ENCODE data around the gene KRT23.

Gene KRT23

GRCh38 chr17:40958086-40958953 is 20.9 kb upstream of the KRT23 start:
- no peak overlapping the region for H3K4me2 ChIP-seq (ENCODE audit: low read length)
- H3K27ac ChIP-seq (ENCODE audit: low read depth, low read length): no peak overlapping the region
- TF ChIP-seq CTCF (IDR thresholded peaks at IDR 0.05; ENCODE audit: low read depth, low read length, poor library complexity, severe bottlenecking) (no peak), EZH2phosphoT487 (IDR thresholded peaks at IDR 0.05; ENCODE audit: borderline replicate concordance, low read length) (no peak)
- H3K4me1 ChIP-seq (ENCODE audit: control insufficient read depth, low read length): no peaks in the 10 kb centered on the region
- H3K4me3 ChIP-seq (ENCODE audit: low read length): no peak overlapping the region
- no peaks in the 10 kb centered on the region for H3K79me2 ChIP-seq (ENCODE audit: control insufficient read depth, low read length)
- peaks cover 4% of the 10 kb centered on the region; the same call in 1 of the 2 replicates for H3K27me3 ChIP-seq (ENCODE audit: control insufficient read depth, low read length)
- no peaks in the 10 kb centered on the region for H3K9me3 ChIP-seq (ENCODE audit: control insufficient read depth, insufficient read depth, low read length)
- H3F3A ChIP-seq (ENCODE audit: control insufficient read depth, insufficient read depth): no peaks in the 10 kb centered on the region
- no peaks in the 10 kb centered on the region for H3K9me2 ChIP-seq (replicated peaks; ENCODE audit: control insufficient read depth, low read length)
- no peaks in the 10 kb centered on the region for H3K36me3 ChIP-seq (ENCODE audit: control insufficient read depth, low read length)
- no peaks in the 10 kb centered on the region for H4K20me1 ChIP-seq (ENCODE audit: control insufficient read depth, insufficient read depth, low read depth, low read length)

GRCh38 chr17:40956401-40957254 is 19.2 kb upstream of the KRT23 start:
- Histone ChIP-seq H3K9me2 (replicated peaks; ENCODE audit: control insufficient read depth, low read length) (no peaks in the 10 kb centered on the region), H3K4me3 (ENCODE audit: low read length) (no peak overlapping the region), H4K20me1 (ENCODE audit: control insufficient read depth, insufficient read depth, low read depth, low read length) (no peaks in the 10 kb centered on the region), H3K4me2 (ENCODE audit: low read length) (no peak overlapping the region), H3K36me3 (ENCODE audit: control insufficient read depth, low read length) (no peaks in the 10 kb centered on the region), H3K9me3 (ENCODE audit: control insufficient read depth, insufficient read depth, low read length) (no peaks in the 10 kb centered on the region), H3K4me1 (ENCODE audit: control insufficient read depth, low read length) (no peaks in the 10 kb centered on the region), H3K27me3 (ENCODE audit: control insufficient read depth, low read length) (peaks cover under 1% of the 10 kb centered on the region), H3K27ac (ENCODE audit: low read depth, low read length) (no peak overlapping the region), H3K79me2 (ENCODE audit: control insufficient read depth, low read length) (no peaks in the 10 kb centered on the region), H3F3A (ENCODE audit: control insufficient read depth, insufficient read depth) (no peaks in the 10 kb centered on the region)
- TF ChIP-seq CTCF (IDR thresholded peaks at IDR 0.05; ENCODE audit: low read depth, low read length, poor library complexity, severe bottlenecking): no peak
- no peak for TF ChIP-seq EZH2phosphoT487 (IDR thresholded peaks at IDR 0.05; ENCODE audit: borderline replicate concordance, low read length)

GRCh38 chr17:40953881-40954280 is 16.4 kb upstream of the KRT23 start:
- Histone ChIP-seq H3K27me3 (ENCODE audit: control insufficient read depth, low read length) (no peaks in the 10 kb centered on the region; the same call in none of the 2 replicates), H3K4me2 (ENCODE audit: low read length) (no peak overlapping the region), H3K4me1 (ENCODE audit: control insufficient read depth, low read length) (no peaks in the 10 kb centered on the region), H3K27ac (ENCODE audit: low read depth, low read length) (no peak overlapping the region), H4K20me1 (ENCODE audit: control insufficient read depth, insufficient read depth, low read depth, low read length) (no peaks in the 10 kb centered on the region), H3K9me2 (replicated peaks; ENCODE audit: control insufficient read depth, low read length) (no peaks in the 10 kb centered on the region), H3K4me3 (ENCODE audit: low read length) (no peak overlapping the region), H3K36me3 (ENCODE audit: control insufficient read depth, low read length) (no peaks in the 10 kb centered on the region), H3K79me2 (ENCODE audit: control insufficient read depth, low read length) (no peaks in the 10 kb centered on the region), H3K9me3 (ENCODE audit: control insufficient read depth, insufficient read depth, low read length) (no peaks in the 10 kb centered on the region), H3F3A (ENCODE audit: control insufficient read depth, insufficient read depth) (no peaks in the 10 kb centered on the region)
- no peak for TF ChIP-seq CTCF (IDR thresholded peaks at IDR 0.05; ENCODE audit: low read depth, low read length, poor library complexity, severe bottlenecking)
- TF ChIP-seq EZH2phosphoT487 (IDR thresholded peaks at IDR 0.05; ENCODE audit: borderline replicate concordance, low read length): no peak

Data from DOHH2 (cell line).